Erythroblast (primary cell): ENCODE results near the gene ANXA4.

Experiments
- GATA1 ChIP-seq: IDR thresholded peaks from 2 replicates; pipeline ENCODE4 v1.6.1; 2011; ENCODE audit warnings: low read depth, mild to moderate bottlenecking, control low read depth, low read length, moderate library complexity
- POLR2A ChIP-seq: IDR thresholded peaks from 2 replicates; pipeline ENCODE4 v1.6.1; 2011; ENCODE audit warnings: mild to moderate bottlenecking, low read length

DNA sequence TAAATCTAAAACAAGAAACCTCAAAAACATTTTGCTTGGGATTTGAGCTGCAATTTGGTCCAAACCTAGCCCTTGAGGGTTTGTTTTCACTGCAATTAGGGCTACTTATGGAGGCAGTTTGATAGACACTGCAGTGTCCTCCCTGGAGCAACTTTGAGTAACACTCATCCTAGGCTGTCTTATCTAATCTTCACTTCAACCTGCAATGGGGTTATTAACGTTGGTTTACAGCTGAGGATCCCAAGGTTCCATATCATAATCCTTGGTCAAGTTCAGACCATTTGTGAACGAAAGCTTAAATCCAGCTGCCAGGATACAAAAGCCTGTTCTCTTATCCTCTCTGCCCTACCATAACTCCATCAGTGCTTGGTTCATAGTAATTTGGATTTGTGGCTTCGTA, 2.5 kb downstream of the ANXA4 start:
- TF ChIP-seq POLR2A, result no peak
- TF ChIP-seq GATA1, result no peak
